Ammon's horn (tissue), 1 donor: Measurements from ENCODE around the gene SEC24D.

ENCODE experiments used
- DNase-seq: peaks from one replicate; pipeline ENCODE4 v3.0.0-alpha.2; 2016; ENCODE audit warnings: low spot score

The SEC24D gene

DNA sequence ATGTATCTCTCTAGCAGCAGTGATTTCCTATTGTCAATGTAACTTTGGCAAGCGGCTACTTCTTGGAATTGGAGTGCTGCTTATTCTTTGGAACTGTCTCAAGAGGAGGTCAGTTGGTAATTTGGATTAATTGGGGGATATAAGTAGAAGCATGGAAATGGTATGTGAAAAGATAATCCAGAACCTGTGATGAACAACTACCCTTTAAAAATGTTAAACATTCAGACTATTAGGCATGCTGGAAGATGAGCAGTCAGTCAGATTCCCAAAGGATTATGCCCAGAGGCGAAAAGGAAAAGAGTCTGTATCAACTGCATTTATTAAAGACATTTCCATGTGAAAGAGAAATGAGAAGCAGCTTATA, 62.5 kb downstream of the SEC24D start:
- DNase-seq = no peak

DNA sequence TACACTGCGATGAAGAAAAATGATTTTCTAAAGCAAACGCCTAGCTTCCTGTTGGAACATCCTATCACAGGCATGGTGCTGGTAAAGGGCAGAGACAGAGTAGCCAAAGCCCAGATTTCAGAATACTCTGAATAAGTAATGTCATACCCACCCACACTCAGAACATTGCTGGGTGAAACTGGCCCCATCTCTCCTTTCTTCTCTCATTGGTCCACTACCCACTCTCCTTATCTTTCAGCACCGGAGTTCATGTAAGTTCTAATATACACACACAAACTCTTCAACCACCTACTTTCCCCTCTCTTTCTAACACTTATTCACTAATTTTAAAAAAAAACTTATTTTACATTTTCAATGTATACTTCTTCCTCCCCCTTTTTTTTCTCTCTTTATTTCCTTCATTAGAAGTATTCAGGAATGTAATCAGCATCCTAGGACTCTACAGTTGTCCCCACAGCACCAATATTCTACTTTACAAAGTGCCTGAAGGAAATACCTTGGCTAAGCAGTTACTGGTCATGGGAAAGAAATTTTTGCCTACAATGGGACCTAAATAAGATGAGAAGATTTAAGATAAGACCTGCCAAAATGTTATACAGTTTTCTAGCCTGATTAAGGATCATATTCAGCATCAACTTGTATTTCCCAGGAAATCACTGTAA, 63.0 kb downstream of the SEC24D start:
- DNase-seq = no peak

DNA sequence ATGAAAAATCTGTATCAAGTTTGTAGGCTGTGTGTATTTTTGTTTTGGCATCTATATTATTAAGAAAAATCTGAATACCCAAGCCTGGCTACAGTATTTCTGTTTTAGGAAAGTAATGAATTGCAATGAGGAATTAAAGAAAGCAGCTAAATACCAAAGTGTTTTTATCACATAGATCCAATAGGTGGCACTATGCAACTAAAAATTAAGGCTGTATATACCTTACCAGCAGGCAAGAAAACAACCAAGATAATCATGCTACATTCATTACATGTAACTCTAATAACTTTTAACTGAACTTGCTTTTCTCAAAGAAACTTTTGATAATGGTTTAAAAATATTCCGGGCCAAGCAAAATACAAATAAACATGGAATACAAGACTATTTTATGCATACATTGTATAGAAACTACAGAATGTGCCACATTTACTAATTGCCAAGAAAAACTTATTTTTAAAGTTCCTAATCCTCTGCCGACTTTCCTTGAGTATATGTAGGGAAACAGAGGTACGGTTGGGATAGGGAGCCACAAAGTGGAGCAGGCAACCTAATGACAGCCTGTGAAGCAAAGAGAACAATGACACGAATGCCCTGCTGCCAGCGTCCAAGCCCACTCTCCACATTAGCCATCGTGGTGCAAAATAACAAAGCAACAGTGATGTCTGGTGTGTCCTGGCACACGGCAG, 63.7 kb downstream of the SEC24D start:
- DNase-seq = peak; percentile 54

DNA sequence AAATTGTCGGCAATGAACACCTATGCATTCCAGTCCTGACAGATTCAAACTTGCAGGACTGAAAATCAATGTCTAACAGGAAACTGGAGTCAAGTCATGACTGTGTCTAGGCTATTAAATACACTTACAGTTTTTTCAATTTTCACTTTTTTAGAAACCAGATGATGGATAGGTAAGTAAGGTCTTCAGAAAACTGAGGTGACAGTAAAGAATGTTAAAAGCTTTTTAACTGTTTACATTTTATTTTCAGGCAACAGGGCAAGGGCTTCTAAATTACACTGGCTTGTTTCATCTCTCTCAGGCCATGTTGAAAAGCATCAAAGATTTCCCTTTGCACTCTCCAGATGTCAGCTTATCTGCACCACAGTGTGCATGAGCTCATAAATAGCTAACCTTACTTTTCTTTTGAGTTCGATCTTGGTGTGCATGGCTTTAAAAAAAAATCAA, 65.2 kb downstream of the SEC24D start:
- DNase-seq = no peak

DNA sequence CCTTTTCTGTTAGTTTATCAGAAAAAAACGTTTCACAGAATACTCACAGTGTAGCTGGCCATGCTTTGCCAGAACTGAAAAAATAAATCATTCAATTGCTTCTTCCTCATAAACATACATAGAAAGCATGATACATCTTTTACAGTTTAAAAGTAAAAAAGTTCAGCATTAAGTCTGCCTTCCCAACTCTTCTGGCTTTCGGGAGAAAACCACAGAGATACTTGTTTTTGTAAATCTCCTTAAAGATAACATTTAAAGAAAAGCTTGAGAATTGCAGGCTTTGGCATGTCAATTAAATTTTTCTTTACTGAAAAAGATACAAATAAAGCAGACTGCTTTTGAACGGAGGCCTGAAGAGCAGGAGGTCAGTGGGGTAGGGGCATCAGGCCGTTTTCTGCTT, 66.8 kb downstream of the SEC24D start:
- no peak for DNase-seq

DNA sequence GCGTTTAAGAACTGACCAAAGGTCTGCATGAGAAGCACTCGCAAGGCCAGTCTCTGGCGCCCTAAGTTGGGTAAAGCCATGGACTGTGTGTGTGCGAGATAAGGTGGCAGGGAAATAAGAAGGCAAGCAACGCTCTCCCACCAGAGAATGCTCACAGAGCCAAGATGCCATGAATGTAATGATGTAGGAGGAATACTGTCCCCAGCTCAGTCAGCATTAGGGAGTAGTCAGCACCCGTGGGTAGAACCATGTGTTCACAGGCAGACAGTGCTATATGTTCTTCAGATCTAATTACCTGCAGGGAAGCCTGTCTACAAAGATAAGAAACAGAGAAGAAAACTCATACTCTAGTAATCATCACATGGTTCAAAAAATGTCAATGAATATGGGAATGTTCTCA, 68.8 kb downstream of the SEC24D start:
- no peak for DNase-seq

DNA sequence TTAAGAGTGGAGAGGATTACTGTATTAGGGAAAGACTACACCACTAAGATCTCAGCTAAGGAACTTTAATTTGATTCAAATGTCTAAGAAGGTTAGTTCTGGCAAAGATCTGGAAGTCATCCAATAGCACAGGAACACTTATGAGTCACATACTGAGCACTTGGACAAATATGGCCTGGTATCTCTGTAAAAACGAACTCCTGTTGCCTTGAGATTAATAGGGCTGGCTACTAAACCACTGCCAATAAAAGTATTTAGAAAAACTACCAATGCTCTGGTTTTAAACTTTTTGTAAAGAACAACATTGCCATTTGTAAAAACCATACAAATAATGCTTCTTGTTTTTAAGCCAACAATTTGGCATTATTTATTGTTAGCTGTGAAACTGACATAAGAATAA, 70.5 kb downstream of the SEC24D start:
- DNase-seq = no peak

DNA sequence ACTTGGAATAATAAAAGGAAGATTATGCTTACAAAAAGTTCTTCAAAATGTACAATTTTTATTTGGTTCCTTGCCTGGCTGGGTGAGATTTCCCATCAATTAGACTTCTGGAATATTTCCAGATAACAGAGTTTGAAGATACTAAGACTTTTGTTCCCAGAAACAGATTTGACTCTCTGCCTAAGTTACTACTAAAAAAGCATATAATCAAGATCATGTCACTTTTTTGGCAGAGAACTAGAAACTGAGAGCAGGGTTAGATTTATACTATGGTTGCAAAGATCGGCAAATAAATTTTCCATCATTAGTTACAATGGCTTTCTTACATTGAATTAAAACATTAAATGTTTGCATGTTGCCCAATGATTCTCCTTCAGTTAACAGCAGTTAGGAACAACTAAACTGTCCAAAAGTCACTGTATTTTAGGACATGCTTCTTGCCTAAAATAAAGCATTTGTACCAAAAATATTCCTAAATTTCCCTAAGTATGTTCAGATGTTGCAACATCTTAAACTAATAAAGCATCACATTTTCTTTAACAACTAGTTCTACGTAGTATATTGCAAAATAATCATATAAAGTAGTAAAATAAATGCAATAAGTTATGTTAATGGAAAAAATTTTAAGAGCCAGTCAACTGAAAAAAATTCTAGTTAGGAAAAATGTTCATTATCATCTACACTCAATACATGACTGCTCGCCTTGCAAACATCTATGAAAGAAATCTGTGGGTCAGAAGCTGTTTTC, 73.0 kb downstream of the SEC24D start:
- DNase-seq = no peak

DNA sequence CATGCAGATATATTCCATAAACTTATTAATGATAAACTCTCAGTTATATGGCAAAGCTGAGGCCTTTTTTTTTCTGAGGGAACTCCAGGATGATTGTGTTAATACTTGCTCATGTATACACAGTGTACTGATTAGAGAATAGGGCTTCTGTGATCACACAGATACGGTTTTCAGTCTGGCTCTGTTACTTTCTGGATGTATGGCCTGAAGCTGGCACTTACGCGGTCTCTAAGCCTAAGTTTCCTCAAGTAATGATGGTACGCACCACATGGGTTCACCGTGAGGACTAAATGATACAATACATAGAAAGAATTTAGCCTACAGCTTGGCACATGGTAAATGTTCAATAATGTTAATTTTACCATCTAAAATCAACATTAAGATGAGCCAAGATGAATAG, 73.8 kb downstream of the SEC24D start:
- DNase-seq = no peak

DNA sequence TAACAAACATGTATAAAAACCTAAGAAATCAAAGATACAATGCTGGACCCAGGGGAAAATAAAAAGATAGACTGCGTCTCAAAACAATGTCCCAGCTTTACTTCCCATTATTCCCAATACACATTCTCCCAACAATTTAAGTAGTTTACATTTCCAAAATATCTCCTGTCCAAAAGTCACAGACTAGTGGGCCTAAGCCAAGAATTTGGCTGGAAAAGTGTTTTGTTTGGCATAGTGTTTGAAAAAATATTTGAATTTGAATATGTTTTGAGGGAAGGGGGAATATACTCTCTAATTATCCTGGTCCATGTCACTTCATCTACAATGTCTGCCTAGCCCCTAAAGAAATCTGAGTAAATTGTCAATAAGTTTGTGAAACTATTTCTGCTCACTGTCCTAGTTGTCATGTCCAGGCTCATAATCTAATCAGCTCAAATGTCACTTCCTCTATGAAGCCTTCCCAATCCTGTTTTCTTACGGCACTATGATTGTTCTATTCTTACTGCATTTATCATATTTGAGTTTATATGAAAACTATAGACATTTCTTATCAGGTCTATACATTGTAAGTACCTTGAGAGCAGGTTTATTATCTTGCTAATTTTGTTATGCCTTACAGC, 74.4 kb downstream of the SEC24D start:
- no peak for DNase-seq

DNA sequence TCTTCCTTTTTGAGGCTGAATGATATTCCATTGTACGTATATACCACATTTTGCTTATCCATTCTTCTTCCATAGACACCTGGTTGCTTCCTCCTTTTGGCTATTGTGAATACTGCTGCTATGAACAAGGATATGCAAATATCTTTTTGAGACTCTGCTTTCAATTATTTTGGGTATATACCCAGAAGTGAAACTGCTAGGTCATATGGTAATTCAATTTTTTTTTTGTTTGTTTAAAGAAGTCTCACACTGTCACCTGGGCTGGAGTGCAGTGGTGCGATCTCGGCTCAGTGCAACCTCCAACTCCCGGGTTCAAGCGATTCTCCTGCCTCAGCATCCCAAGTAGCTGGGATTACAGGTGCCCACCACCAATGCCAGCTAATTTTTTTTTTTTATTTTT, 75.4 kb downstream of the SEC24D start:
- no peak for DNase-seq

DNA sequence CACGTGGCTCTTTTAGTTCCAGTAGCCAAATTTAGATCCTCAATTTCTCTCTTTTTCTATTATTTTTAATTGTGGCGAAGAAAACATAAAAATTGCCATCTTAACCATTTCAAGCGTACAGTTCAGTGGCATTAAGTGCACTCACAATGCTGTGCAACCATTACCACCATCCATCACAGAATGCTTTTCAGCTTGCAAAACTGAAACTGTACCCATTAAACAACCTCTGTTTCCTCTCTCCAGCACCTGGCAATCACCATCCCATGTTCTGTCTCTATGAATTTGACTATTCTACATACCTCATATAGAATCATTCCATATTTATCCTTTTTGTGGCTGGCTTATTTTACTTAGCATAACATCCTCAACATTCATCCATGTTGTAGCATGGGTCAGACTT, 75.8 kb downstream of the SEC24D start:
- no peak for DNase-seq

DNA sequence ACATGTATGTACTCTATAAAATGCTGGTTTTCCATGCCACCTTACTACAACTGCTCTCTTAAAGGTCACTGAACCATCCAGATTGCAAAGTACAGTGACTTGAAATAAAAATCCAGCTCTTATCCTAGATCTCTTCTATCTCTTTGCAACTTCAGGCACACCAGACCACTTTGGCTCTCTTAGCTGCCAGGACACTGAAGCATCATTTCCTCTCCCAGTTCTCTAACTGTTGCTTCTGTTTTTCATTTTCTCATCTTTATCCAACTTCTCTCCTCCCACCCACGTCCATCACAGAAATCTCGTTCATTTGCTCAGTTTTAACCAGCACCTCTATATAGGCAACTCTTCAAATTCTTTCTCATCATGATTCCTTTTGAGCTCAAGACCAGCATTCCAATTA, 76.4 kb downstream of the SEC24D start:
- no peak for DNase-seq

DNA sequence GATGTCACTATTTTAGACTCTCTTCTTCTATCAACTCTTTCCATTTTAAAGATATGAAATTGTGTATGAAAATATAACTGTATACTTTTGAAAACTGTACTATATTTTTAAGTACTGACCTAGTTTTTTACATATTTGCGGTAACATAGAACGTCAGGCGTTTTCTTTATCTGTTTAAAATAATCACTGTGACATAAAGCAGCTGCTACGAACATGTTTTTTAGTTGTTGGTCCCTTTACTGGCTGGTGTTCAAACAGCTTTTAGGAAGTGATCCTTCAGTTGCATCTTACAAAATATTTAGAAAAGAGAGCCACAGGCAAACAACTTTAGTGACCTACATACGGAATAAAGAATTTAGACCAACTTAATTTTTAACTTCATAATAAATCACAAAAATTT, 77.6 kb downstream of the SEC24D start:
- DNase-seq = no peak

DNA sequence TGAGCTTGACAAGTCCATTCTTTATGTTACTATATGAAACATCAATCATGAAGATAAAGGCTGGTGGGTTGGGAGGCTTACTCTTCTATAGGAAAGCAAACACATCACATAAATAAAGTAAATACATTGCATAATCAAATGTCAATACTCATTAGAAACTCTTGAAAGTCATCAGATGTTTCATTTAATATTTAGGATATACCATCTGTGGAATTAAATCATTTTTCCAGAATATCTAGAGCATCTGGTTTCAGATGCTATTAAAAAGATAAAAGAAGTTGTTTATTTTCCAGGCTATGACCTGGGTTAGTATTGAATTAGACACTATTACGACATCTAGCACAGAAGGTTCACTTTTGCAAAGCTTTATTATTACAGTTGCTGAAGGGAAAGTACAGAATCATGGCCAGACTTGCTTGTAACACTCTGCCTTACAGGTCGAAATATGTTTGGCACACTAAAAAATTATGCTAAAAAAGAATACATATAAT, 78.1 kb downstream of the SEC24D start:
- no peak for DNase-seq

DNA sequence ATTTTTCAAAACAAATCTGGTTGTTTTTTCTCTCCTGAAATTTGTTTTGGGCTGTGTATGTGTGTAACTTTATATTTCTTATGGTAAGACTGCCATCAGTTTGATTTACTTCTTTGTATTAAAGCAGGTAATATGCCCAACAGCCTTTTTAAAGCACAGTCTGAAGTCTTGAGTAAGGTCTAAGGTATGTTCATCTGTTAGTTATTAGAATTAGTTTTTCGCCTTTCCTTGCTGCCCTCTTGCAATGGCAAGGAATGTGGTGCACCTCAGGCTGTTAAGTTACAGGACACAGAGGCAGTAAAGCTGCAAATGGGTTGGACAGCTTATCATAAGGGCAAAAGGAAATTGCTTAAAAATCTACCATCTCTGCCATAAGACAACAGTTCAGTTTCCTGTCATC, 79.0 kb downstream of the SEC24D start:
- DNase-seq = no peak

DNA sequence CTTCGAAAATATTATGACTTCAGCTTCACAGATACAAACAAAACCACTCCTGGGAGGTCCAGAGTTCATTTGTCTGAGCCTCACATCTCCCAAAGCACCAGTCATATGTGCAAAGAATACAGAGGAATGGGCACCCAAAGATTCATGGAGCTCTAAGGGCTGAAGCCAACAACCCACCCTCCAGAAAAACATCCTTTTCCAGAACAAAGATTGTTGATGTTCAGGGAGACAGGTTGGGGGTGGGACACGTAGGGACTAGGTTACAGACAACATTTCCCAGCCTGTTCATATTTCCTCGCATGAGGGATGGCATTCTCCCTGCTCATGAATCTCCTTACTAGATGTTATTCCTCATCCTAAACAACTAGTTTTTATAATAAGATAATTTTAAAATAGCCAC, 79.5 kb downstream of the SEC24D start:
- DNase-seq = no peak

DNA sequence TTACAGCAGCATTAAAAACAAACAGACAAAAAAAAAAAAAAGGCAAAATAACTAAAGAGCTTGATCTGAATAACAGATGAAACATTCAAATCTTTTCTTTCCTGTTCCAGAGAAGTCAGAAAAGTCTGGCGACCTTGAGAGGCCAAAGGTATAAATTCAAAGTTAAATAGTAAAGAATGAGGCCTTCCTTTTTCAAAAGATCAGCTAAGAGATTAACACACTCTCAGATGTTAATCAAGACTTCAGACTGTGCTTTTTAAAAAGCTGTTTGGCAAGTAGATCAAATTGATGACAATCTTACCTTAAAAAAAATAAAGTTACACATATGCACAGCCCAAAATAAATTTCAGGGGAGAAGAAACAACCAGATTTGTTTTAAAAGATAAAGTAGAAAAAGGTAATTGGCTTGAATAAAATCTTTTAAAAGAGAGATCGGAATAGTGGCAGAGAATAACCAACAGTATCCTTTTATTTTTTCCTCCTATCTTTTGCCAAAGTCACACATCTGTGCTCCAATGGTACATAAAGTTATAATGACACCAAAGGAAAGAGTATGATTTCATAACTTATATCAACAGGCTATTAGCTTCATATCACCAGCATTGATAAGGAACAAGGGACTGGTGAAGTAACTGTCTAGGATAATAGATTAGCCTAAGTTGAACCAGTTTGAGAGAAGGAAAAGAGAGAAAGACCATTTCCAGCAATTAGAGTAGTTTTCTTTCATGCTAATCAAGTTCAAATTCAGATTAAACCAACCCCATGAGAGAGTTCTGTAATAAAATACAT, 80.3 kb downstream of the SEC24D start:
- DNase-seq = no peak

DNA sequence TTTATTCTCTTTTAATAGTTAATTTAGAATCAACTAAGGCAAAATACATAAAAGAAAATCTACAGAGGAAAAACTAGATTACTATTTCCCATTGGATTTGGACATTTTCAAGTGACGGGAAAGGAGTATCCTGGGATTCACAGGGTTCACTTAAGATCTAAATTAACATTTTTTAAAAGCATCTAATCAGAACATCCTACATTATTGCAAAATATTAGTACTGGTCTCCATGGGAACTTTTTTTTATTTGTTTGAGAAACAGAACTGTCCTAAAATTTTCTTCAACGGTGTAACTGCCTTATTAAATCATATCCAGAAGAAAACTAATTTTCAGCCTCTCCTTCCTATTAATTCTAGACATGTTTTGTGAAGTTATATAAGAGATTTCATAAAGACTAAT, 81.0 kb downstream of the SEC24D start:
- no peak for DNase-seq

DNA sequence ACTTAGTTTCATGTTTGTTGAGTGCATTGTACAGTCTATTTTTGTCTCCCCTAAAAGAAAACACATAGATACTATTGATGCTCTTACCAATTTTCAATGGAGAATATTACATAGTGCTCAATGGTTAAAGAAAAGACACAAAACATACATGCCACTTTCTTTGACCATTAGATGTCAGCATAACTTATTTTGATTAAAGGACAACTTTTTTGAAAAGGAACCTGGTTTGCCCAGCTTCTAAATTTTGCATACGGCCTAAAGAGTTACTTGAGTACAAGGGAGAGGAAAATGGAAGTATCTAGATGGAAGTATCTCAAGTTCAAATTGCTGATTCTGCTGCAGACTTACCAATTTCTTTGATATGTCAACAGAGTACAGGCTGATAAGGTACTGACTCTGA, 82.2 kb downstream of the SEC24D start:
- no peak for DNase-seq

DNA sequence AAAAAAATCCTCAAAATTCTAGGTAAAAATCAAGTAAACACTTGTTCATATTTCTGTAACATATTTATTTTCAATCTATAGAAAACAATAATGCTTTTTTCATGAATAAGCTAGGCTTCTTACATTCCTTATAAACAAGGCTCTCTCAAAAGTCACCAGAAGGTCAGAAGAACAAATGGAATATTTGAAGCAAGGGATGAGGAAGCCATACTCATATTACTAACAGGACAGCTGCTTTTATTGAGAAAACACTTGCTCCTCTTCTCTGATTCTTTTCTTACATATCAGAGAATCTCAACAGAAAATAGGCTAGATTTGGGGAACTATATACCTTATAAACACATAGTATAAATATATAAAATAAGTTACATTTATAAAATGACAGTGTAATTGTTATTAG, 82.8 kb downstream of the SEC24D start:
- DNase-seq = no peak

DNA sequence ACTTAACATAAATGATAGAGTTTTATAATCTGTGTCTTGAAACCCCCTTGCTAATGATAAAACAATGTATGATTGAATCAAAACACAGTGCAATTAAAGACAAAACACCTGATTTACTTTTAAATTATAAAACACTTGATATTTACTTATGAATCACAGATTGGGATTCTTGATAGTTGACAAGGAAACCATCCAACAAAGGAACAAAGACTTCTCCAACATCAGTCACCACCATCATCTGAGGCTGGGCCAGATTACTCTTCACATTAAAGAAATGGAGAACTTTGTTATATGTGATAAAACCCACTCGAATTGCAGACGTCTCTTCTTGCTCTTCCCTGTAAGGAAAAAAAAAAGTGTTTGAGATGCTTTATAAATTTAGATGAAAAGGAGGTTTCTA, 83.4 kb downstream of the SEC24D start:
- DNase-seq = no peak
